GM18499 (cell line): ENCODE data around the gene DNAJC18.

ENCODE experiments used
- ATAC-seq: cut with Tn5 transposase; IDR thresholded peaks from one replicate; pipeline ENCODE4 v1.9.1; 2021; ENCODE audit warnings: moderate number of reproducible peaks; ENCODE audit not compliant: insufficient read depth, unreplicated experiment

DNAJC18 gene

DNA sequence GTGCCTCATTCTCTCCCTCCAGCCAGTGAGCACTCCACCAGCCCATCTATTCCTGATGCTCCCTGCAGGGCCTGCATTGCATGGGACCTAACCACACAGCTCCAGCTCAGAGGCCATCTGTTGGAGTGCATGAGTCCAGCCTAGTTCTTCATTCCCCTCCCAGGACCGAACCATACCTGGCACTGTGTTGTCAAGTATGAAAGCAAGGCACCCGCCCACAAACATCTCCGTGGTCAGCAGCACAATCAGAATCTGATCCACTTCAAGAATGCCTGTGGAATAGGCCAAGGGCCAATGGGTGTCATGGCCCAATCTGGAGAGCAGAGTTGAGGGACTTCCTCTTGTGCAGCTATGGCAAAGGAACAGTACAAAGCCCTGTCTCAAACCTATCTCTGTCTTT, 62.1 kb downstream of the DNAJC18 start:
- ATAC-seq, result no peak

DNA sequence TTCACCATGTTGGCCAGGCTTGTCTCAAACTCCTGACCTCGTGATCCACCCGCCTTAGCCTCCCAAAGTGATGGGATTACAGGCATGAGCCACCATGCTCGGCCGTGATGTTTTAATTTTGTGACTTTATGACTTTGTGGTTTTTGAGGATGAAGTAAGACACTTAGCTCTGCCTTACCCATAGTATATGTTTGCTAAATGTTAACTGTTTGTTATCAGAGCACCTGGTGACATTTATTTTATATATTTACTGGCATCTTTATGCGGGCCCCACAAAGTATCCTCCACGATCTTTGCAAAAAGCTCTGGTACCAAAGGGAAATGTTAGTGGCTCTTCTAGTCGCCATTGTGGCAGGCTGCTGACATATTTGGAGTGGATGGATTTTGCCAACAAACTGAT, 63.0 kb downstream of the DNAJC18 start:
- no peak for ATAC-seq

DNA sequence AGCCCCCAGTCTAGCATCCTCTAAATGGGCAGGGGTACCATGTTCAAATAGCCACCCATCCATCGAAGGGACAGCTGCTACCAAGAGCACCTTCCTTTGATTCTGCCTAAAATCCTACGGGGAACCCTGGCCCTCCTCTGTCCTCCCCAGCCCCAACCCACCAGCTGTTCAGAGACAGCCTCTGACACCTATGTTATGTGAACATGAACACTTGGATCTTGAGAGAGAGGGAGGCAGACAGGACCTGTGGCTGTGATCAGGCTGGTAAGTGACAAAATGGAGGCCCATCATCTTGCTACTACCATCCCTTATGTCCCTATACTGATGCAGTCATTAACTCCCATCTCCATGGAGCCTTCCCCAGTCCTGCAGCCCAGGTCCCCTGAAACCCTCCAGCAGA, 64.4 kb downstream of the DNAJC18 start:
- ATAC-seq, result no peak

DNA sequence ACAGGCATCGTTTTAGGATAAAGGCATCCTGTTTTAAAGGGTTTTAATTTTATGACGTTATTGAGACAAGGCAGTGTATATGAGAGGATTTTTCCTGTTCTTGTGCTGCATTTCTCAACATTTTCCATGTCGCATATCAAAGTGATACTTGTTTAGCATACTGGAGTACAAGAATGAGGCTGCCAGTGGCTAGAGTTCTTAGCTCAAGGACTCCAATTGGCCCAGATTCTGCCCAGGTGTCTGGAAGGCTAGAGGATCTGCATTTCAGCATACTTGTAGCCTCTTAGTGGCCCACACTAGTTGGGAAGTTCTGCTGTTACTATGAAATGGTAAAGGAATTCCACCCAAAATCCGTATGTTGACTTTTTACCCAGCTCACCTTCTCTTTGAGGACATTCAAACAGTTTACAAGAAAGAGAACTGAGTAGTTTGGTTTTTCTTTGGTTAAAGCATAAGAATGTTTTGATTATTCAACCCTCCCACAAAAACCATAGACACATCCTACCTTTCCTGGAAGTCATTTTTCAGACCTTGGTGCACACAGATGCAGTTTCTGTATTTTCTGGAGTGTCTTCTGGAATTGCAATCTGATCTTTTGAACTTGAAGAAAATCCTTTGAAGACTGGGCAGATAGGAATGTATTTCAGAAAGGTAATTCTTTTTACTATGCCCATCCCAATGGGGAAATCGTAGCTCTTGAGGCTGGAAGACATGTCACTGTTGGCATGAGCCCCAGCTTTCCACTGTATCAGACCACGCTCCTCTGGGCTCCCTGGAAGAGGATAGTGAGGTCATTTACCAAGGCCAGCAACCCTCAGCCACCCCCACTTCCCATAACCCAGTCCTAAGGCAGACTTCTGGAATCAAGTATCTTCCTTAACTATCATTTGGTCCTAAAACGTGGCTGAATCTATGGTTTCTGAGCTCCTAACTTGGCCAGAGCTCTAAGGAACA, 67.6 kb downstream of the DNAJC18 start:
- ATAC-seq, result no peak

DNA sequence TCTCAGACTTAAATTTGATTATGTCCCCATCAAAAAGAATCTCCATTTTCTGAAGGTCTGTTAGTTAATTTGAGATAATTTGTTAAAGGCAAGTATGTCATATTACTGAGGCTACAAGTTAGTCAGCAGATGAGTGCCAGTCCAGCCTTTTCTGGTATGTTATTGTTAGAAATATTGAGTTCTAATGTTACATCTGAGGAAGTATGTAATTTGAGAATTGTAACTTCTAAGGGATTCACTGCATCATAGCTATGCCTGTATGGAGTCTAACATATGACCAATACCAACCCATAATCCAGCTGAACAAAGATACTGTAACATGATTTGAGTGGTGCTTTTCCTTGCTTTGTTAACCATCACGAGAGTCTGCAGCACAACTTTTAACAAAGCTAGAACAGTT, 70.1 kb downstream of the DNAJC18 start:
- no peak for ATAC-seq

DNA sequence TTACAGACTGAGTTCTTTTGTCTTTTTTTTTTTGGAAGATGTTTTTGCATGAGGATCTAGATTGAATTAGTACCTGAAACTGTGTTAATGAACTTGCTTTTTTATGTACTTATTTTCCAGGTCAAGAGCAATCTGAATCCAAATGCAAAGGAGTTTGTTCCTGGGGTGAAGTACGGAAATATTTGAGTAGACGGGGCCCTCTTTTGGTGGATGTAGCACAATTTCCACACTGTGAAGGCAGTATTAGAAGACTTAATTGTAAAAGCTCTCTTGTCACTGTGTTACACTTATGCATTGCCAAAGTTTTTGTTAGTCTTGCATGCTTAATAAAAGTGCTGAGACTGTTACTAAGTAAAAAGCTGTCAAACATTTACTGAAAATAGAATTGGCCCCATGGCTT, 70.7 kb downstream of the DNAJC18 start:
- no peak for ATAC-seq

DNA sequence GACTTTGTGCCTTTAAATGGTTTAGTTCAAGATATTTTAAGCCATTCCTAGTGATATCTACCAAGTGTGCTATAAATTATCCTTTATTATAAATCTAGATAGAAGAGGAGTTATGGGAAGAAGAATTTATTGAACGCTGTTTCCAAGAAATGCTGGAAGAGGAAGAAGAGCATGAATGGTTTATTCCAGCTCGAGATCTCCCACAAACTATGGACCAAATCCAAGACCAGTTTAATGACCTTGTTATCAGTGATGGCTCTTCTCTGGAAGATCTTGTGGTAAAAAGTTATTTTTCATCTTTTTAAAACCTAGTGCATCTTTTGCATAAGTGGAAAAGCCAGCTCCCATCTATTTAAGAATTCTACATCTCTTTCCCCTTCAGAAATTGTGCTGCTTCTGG, 74.9 kb downstream of the DNAJC18 start:
- ATAC-seq, result no peak

DNA sequence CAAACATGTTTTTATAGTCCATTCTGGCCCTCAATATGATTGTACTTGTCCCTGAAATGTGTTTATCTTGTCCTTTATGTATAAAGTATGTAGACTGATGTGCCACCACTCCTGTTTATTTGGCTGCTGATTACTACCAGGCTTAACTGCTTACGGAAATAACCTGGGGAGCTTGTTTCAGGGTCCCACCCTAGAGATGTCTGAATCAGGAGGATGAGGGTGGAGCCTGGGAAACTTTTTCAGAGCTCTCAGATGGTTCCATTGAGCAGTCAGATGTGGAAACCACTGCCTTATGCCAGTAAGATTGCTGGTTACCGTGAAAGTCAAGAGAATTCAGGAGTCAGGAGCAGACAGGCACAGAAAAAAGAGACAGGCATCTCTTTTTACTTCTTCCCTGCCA, 75.4 kb downstream of the DNAJC18 start:
- no peak for ATAC-seq

DNA sequence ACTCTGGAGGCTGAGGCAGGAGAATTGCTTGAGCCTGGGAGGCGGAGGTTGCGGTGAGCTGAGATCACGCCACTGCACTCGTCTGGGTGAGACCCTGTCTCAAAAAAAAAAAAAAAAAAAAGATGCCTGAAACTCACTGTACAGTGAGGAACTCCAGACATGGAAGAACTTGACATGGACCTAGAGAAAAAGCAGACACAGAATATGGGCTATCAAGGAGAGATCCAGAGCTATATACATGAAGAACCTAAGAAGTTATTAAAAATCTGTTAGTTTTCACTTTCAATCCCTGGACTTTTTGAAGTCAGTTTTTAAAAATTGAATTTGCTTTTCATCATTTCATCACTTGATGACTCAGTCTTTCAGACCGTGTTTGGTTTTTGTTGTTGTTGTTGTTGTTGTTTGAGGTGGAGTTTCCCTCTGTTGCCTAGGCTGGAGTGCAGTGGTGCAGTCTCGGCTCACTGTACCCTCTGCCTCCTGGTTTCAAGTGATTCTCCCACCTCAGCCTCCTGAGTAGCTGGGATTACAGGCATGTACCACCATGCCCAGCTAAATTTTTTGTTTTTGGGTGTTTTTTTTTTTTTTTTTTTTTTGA, 77.4 kb downstream of the DNAJC18 start:
- ATAC-seq, result no peak

DNA sequence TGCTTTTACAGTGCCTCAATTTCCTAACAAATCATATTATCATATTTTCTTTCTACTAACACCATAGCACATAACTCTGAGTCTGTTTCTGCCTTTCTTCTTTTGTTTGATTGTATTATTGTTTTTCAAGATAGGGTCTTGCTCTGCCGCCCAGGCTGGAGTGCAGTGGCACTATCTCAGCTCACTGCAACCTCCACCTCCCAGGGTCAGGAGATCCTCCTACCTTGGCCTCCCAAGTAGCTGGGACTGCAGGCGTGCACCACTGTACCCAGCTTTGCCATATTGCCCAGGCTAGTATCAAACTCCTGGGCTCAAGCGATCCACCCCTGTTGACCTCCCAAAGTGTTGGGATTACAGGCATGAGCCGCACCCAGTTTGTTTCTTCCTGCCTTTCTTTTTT, 78.9 kb downstream of the DNAJC18 start:
- ATAC-seq, result no peak
